ENCODE measurements around the gene SIRT5. TPM values are rescaled to one million over a fixed set of nuclear protein-coding genes. Genes with fewer than 3 reads are reported as not detected.
A peak's percentile ranks its signal among the peaks of the same experiment; 100 is the strongest.

The SIRT5 gene
- total RNA-seq, 1 donor from 2014 or later, result 11.0 TPM

- Histone ChIP-seq H3K27ac (no peak overlapping the region), H3K4me1 (no peaks in the 10 kb centered on the region), H3K27me3 (no peaks in the 10 kb centered on the region), H3K4me3 (no peak overlapping the region), H3K9me3 (no peaks in the 10 kb centered on the region), H3K36me3 (peaks cover 81% of the 10 kb centered on the region)
- peak; percentile 46 for TF ChIP-seq CTCF (IDR thresholded peaks at IDR 0.05)
- DNase-seq (no peak), ATAC-seq (peak; percentile 58)
- intact Hi-C loops (cut with DNase I), result no loop called here
Observed at GRCh38 chr6:13624871-13625288, 50.5 kb downstream of the SIRT5 start.

GRCh38 chr6:13629459-13630116, 55.2 kb downstream of the SIRT5 start:
- no peaks in the 10 kb centered on the region for H3K27me3 ChIP-seq
- no peak overlapping the region for H3K4me3 ChIP-seq
- intact Hi-C loops (cut with DNase I), result no loop called here
- TF ChIP-seq CTCF (IDR thresholded peaks at IDR 0.05), result no peak
- ATAC-seq (no peak), DNase-seq (no peak)
- no peaks in the 10 kb centered on the region for H3K4me1 ChIP-seq
- peaks cover 65% of the 10 kb centered on the region for H3K36me3 ChIP-seq
- no peaks in the 10 kb centered on the region for H3K9me3 ChIP-seq
- no peak overlapping the region for H3K27ac ChIP-seq

- Histone ChIP-seq H3K27me3 (no peaks in the 10 kb centered on the region), H3K9me3 (no peaks in the 10 kb centered on the region), H3K27ac (no peak overlapping the region), H3K4me3 (no peak overlapping the region), H3K36me3 (peaks cover 56% of the 10 kb centered on the region), H3K4me1 (no peaks in the 10 kb centered on the region)
- intact Hi-C loops (cut with DNase I), result no loop called here
- TF ChIP-seq CTCF (IDR thresholded peaks at IDR 0.05), result no peak
- ATAC-seq (no peak), DNase-seq (no peak)
Observed at GRCh38 chr6:13630499-13630898, 56.1 kb downstream of the SIRT5 start.

- Histone ChIP-seq H3K36me3 (peaks cover 46% of the 10 kb centered on the region), H3K9me3 (no peaks in the 10 kb centered on the region), H3K27me3 (no peaks in the 10 kb centered on the region), H3K27ac (no peak overlapping the region), H3K4me3 (no peak overlapping the region), H3K4me1 (no peaks in the 10 kb centered on the region)
- intact Hi-C loops (cut with DNase I), result no loop called here
- no peak for TF ChIP-seq CTCF (IDR thresholded peaks at IDR 0.05)
- DNase-seq, result no peak
- ATAC-seq, result no peak
Observed at GRCh38 chr6:13633343-13633742, 58.9 kb downstream of the SIRT5 start.

GRCh38 chr6:13635948-13636658, 61.7 kb downstream of the SIRT5 start:
- TF ChIP-seq CTCF (IDR thresholded peaks at IDR 0.05), result no peak
- Histone ChIP-seq H3K27me3 (no peaks in the 10 kb centered on the region), H3K9me3 (no peaks in the 10 kb centered on the region), H3K36me3 (peaks cover 53% of the 10 kb centered on the region), H3K4me3 (no peak overlapping the region), H3K27ac (no peak overlapping the region), H3K4me1 (no peaks in the 10 kb centered on the region)
- DNase-seq, result no peak
- no peak for ATAC-seq
- intact Hi-C loops (cut with DNase I), result no loop called here
